ENCODE measurements around the gene PTGES2. TPM values are rescaled to one million over a fixed set of nuclear protein-coding genes. Genes with fewer than 3 reads are reported as not detected.

The PTGES2 gene
- total RNA-seq, 1 donor from 2014 or later: 80.0 TPM

GRCh38 chr9:128153060-128153946 is 25.8 kb upstream of the PTGES2 start:
- no peak for DNase-seq (ENCODE audit: low read depth)

- no peak for DNase-seq (ENCODE audit: low read depth)
These were observed 24.9 kb upstream of the PTGES2 start for GRCh38 chr9:128152133-128153059.

GRCh38 chr9:128151309-128152132 is 24.0 kb upstream of the PTGES2 start:
- no peak for DNase-seq (ENCODE audit: low read depth)

GRCh38 chr9:128150594-128151308 is 23.2 kb upstream of the PTGES2 start:
- no peak for DNase-seq (ENCODE audit: low read depth)

- DNase-seq (ENCODE audit: low read depth): no peak
These were observed 22.5 kb upstream of the PTGES2 start for GRCh38 chr9:128149951-128150593.

- peak; percentile 93 for DNase-seq (ENCODE audit: low read depth)
These were observed 21.6 kb upstream of the PTGES2 start, which contains the start of gene LCN2 for GRCh38 chr9:128149001-128149701. Gene LCN2 (plus strand): TSS chr9:128149453. CDS start chr9:128149526, 73 bp downstream.

- DNase-seq (ENCODE audit: low read depth): no peak
These were observed 21.0 kb upstream of the PTGES2 start for GRCh38 chr9:128148509-128149000.

GRCh38 chr9:128146591-128147120 is 19.1 kb upstream of the PTGES2 start:
- DNase-seq (ENCODE audit: low read depth): no peak

GRCh38 chr9:128145951-128146351 is 18.4 kb upstream of the PTGES2 start:
- DNase-seq (ENCODE audit: low read depth): no peak

GRCh38 chr9:128145536-128145935 is 18.0 kb upstream of the PTGES2 start:
- peak; percentile 54 for DNase-seq (ENCODE audit: low read depth)

- no peak for DNase-seq (ENCODE audit: low read depth)
These were observed 17.0 kb upstream of the PTGES2 start for GRCh38 chr9:128144239-128145181.

GRCh38 chr9:128143525-128144238 is 16.2 kb upstream of the PTGES2 start:
- DNase-seq (ENCODE audit: low read depth): no peak

GRCh38 chr9:128142596-128142995 is 15.1 kb upstream of the PTGES2 start:
- DNase-seq (ENCODE audit: low read depth): no peak

- no peak for DNase-seq (ENCODE audit: low read depth)
These were observed 14.5 kb upstream of the PTGES2 start for GRCh38 chr9:128142061-128142460.

- no peak for DNase-seq (ENCODE audit: low read depth)
These were observed 14.1 kb upstream of the PTGES2 start for GRCh38 chr9:128141604-128142003.

GRCh38 chr9:128139621-128140020 is 12.1 kb upstream of the PTGES2 start:
- no peak for DNase-seq (ENCODE audit: low read depth)

GRCh38 chr9:128138001-128138400 is 10.5 kb upstream of the PTGES2 start:
- DNase-seq (ENCODE audit: low read depth): no peak

Measured in renal cortical epithelial cell (primary cell).